Kidney (tissue), 14 donors: ENCODE data around the gene BCAN. TPM values are rescaled to one million over a fixed set of nuclear protein-coding genes. Genes with fewer than 3 reads are reported as not detected.

Source experiments
- DNase-seq, 5 donors: peaks; one replicate each; pipeline ENCODE4 v3.0.0-alpha.2; 2013 to 2020
- FAIRE-seq: peaks from 2 replicates; lab custom pipeline; 2012; peaks lifted over from hg19 to GRCh38; lab: Jason Lieb, UNC
- H3K27ac ChIP-seq, 2 donors: one replicate each; pipeline ENCODE4 v1.7.0; 2013; ENCODE audit warnings: low read depth in 2 of 2, low read length in 2 of 2, inconsistent platforms in 1 of 2
- H3K27me3 ChIP-seq: one replicate; pipeline ENCODE4 v1.7.1; 2013; ENCODE audit warnings: low read length, inconsistent platforms; ENCODE audit not compliant: control insufficient read depth, insufficient read depth
- H3K36me3 ChIP-seq, 3 donors: one replicate each; pipeline versions ENCODE4 v1.7.0 to v1.7.1; 2013; ENCODE audit warnings: low read length in 3 of 3, control low read depth in 1 of 3, inconsistent platforms in 1 of 3; ENCODE audit not compliant: insufficient read depth in 3 of 3, control insufficient read depth in 2 of 3
- H3K4me1 ChIP-seq, 3 donors: one replicate each; pipeline versions ENCODE4 v1.7.0 to v1.7.1; 2013; ENCODE audit warnings: low read length in 3 of 3, inconsistent platforms in 1 of 3, low read depth in 1 of 3; ENCODE audit not compliant: control insufficient read depth in 2 of 3, insufficient read depth in 2 of 3
- H3K4me3 ChIP-seq, 3 donors: one replicate each; pipeline versions ENCODE4 v1.7.0 to v1.8.1; 2013; ENCODE audit warnings: low read length in 3 of 3, control low read depth in 1 of 3, inconsistent platforms in 1 of 3
- H3K9ac ChIP-seq, 3 donors: one replicate each; pipeline versions ENCODE4 v1.7.0 to v1.7.1; 2013; ENCODE audit warnings: low read length in 3 of 3, control low read depth in 1 of 3, inconsistent platforms in 1 of 3
- H3K9me3 ChIP-seq, 3 donors: one replicate each; pipeline versions ENCODE4 v1.7.0 to v1.7.1; 2013; ENCODE audit warnings: low read length in 3 of 3, control low read depth in 1 of 3, inconsistent platforms in 1 of 3; ENCODE audit not compliant: control insufficient read depth in 2 of 3, insufficient read depth in 1 of 3
- CTCF ChIP-seq: IDR thresholded peaks from 3 replicates; pipeline ENCODE4 v1.5.1; 2012; ENCODE audit warnings: mild to moderate bottlenecking, moderate library complexity, borderline replicate concordance; ENCODE audit not compliant: insufficient read depth; ENCODE audit errors: extremely low read depth
- intact Hi-C: fragments of 100-400 bp; cut with DNase I; formaldehyde crosslinking; loops from one replicate; pipeline ENCODE4 v1.11.1; 2022
- polyA plus RNA-seq: library from polyadenylated mRNA; stranded (reverse); fragments of 350-450 nt; fragmentation: Illumina TruSeq; extraction: RNeasy Lipid Tissue Mini Kit (QIAGEN cat#74804); gene quantifications from one replicate; pipeline ENCODE4 v1.2.3, GENCODE V29; 2014; ENCODE audit warnings: low read depth, low replicate concordance; ENCODE audit not compliant: insufficient read depth
- total RNA-seq: library from RNA; stranded (reverse); fragmentation: NEBNext Ultra II Directional; extraction: Animal tissue kit (Norgen Biotek cat#: 25700); gene quantifications from one replicate; pipeline ENCODE4 v1.2.1, GENCODE V29; 2021
- donor health status: control.
- donor health status: control.
- donor health status: control.
- donor health status: control.
- donor health status: control.
- donor health status: DM: yes; HTN: yes; CAD: no.
- donor health status: Normal renal cell carcinoma (clear cell type).

BCAN gene
- total and polyA plus RNA-seq, 2 donors from 2014 or later, result 0.19 to 0.45 TPM

DNA sequence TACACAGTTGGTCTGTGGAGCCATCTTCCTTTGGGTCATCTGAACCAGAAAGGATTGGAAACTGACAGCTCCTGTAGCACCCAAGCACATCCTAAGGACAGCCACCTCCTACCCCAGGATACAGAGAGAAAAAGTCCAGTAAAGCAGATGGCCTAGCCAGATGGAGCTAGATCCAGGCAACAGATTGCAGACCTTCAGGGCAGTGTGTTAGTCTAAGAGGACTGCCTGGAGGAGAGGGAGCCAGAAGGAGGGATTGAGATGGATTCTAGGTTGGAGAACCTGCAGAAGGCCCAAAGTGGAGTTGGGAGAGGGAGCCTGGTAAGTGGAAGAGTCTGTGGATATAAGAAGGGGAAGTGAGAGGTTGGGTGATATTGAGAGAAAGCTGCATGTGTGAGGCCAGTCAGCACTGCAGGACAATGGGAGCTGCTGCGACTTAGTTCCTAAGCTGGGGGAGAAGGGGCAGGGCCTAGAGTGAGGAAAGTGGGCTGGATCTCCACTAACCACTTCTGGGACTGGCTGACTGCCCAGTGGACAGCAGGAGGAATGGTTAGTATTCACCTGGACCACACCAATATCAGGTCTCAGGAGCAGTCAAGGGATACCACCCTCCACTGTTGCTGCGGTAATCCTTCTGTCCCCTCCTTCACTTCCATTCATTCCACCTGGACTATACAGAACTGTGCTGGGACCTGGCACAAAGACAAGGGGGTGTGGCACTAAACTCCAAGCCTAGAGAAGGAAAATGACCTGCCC is 13.4 kb downstream of the BCAN start:
- H3K4me1 ChIP-seq, result peaks cover 0 to 19% (median 9%) of the 10 kb centered on the region in 3 donors
- no peak for TF ChIP-seq CTCF
- DNase-seq (peak in 1 of 5 donors; percentile 28), FAIRE-seq (no peak)
- no peak overlapping the region for H3K9ac ChIP-seq
- H3K27ac ChIP-seq, result no peak overlapping the region
- H3K4me3 ChIP-seq, result no peak overlapping the region
- peaks cover 25% of the 10 kb centered on the region for H3K27me3 ChIP-seq
- H3K36me3 ChIP-seq, result no peaks in the 10 kb centered on the region
- no peaks in the 10 kb centered on the region for H3K9me3 ChIP-seq
- intact Hi-C loops, result no loop called here

DNA sequence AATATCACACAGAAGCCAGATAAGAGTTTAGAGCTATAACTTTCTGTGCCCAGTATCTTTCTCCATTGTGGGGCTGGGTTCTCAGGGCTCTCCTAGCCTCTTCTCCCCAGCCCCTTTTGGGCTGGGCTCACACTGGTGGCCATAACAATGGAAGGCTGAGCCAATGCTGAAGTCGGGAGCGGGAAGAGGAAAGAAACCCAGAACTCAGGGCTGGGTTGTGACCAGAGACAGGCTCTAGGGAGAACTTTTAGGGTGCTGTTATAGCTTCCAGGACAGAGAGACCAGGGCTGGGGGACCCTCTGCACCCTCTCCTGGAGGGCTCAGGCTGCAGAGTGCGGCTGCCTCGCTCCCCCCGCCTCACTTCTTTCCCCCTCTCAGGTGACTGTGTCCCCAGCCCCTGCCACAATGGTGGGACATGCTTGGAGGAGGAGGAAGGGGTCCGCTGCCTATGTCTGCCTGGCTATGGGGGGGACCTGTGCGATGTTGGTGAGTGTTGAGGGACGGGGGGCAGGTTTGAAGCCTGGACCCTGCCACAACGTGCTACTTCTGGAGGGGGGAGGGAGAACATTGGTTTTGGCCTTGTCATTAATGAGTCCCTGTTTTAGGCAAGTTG is 14.1 kb downstream of the BCAN start:
- no peak for TF ChIP-seq CTCF
- peaks cover 0 to 22% (median 9%) of the 10 kb centered on the region in 3 donors for H3K4me1 ChIP-seq
- H3K36me3 ChIP-seq, result no peaks in the 10 kb centered on the region
- H3K9ac ChIP-seq, result no peak overlapping the region
- no peak overlapping the region for H3K4me3 ChIP-seq
- H3K9me3 ChIP-seq, result no peaks in the 10 kb centered on the region
- H3K27me3 ChIP-seq, result peaks cover 25% of the 10 kb centered on the region
- DNase-seq (peak in 2 of 5 donors; percentile 49 to 55), FAIRE-seq (no peak)
- H3K27ac ChIP-seq, result no peak overlapping the region
- intact Hi-C loops, result no loop called here

DNA sequence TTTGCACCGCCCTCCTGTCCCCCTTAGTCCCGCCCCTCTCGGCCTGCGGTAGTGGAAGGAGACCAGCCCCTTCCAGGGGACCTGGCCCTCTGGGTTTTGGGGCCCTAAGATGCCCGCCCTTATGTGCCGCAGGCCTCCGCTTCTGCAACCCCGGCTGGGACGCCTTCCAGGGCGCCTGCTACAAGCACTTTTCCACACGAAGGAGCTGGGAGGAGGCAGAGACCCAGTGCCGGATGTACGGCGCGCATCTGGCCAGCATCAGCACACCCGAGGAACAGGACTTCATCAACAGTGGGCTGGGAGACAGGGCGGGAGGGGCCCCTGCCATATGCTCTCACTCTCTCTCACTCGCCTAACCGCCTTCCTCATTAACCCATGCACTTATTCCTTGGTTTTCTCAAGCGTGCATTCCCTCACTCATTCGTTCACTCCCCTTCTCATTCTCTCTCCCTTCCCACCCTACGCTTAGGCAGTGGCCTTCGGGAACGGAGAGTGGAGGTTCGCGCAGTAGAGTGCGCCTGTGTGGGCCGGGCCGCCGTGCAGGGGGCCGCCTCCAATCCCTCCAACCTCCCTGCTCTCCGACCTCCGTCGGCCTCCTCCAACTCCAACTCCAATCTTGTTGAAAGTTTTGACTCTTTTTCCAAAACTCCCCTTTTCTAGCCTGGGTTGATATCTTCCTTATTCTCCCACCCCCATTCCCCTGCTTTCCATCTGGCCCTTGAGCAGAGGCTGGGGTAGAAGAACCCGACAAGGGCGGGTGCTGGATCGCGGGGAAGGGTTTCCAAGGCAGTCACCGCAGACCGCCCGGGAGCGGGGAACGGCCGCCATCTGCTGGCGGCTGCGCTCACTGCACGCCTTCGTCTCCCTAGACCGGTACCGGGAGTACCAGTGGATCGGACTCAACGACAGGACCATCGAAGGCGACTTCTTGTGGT is 15.2 kb downstream of the BCAN start:
- Histone ChIP-seq H3K27ac (no peak overlapping the region), H3K4me3 (peak overlapping the region in 1 of 3 donors; percentile 30), H3K9ac (no peak overlapping the region), H3K4me1 (peaks cover 0 to 28% (median 15%) of the 10 kb centered on the region in 3 donors), H3K9me3 (no peaks in the 10 kb centered on the region), H3K36me3 (no peaks in the 10 kb centered on the region), H3K27me3 (peaks cover 25% of the 10 kb centered on the region)
- no peak for FAIRE-seq
- TF ChIP-seq CTCF, result peak; percentile 93
- peak; percentile 65 to 89 (median 77) for DNase-seq
- intact Hi-C loops, result no loop called here
